Mononuclear cell (primary cell): Measurements from ENCODE around the gene CHRNA4. TPM values are rescaled to one million over a fixed set of nuclear protein-coding genes. Genes with fewer than 3 reads are reported as not detected.

Source experiments
- H3K27me3 ChIP-seq: 2 replicates; pipeline ENCODE4 v1.6.0; 2011; ENCODE audit warnings: low read length, control low read depth; ENCODE audit not compliant: insufficient read depth
- H3K4me1 ChIP-seq: 2 replicates; pipeline ENCODE4 v1.5.1; 2011; ENCODE audit warnings: mild to moderate bottlenecking, low read length, control low read depth; ENCODE audit not compliant: insufficient read depth
- H3K4me3 ChIP-seq: 2 replicates; pipeline ENCODE4 v1.5.1; 2011; ENCODE audit warnings: mild to moderate bottlenecking, low read length, moderate library complexity
- H3K9me3 ChIP-seq: 2 replicates; pipeline ENCODE4 v1.5.1; 2011; ENCODE audit warnings: low read depth, mild to moderate bottlenecking, control low read depth, low read length
- total RNA-seq: library from RNA; depleted of rRNA; stranded (reverse); fragments of >200 nt; gene quantifications from one replicate; pipeline ENCODE4 v1.2.3, GENCODE V29; 2012

The CHRNA4 gene
- total RNA-seq, 1 donor: not detected

GRCh38 chr20:63332488-63333240 is 28.5 kb downstream of the CHRNA4 start:
- H3K4me1 ChIP-seq: no peaks in the 10 kb centered on the region
- H3K9me3 ChIP-seq: no peaks in the 10 kb centered on the region

GRCh38 chr20:63331741-63332400 is 29.3 kb downstream of the CHRNA4 start:
- Histone ChIP-seq H3K27me3 (no peaks in the 10 kb centered on the region), H3K4me1 (no peaks in the 10 kb centered on the region), H3K9me3 (no peaks in the 10 kb centered on the region), H3K4me3 (no peak overlapping the region)

More at GRCh38 chr20:63332488-63333240, 28.5 kb downstream of the CHRNA4 start:
- Histone ChIP-seq H3K27me3 (no peaks in the 10 kb centered on the region), H3K4me3 (no peak overlapping the region)

- Histone ChIP-seq H3K27me3 (no peaks in the 10 kb centered on the region), H3K9me3 (no peaks in the 10 kb centered on the region), H3K4me1 (peaks cover 6% of the 10 kb centered on the region), H3K4me3 (no peak overlapping the region)
These were observed 30.2 kb downstream of the CHRNA4 start for GRCh38 chr20:63330940-63331339.

- Histone ChIP-seq H3K4me3 (no peak overlapping the region), H3K4me1 (peaks cover 6% of the 10 kb centered on the region), H3K27me3 (no peaks in the 10 kb centered on the region), H3K9me3 (no peaks in the 10 kb centered on the region)
These were observed 30.9 kb downstream of the CHRNA4 start for GRCh38 chr20:63330084-63330760.

GRCh38 chr20:63329331-63330083 is 31.6 kb downstream of the CHRNA4 start:
- H3K9me3 ChIP-seq: no peaks in the 10 kb centered on the region
- H3K4me1 ChIP-seq: peaks cover 6% of the 10 kb centered on the region
- no peaks in the 10 kb centered on the region for H3K27me3 ChIP-seq
- no peak overlapping the region for H3K4me3 ChIP-seq

- no peaks in the 10 kb centered on the region for H3K9me3 ChIP-seq
- H3K4me3 ChIP-seq: no peak overlapping the region
- H3K4me1 ChIP-seq: peaks cover 6% of the 10 kb centered on the region
- H3K27me3 ChIP-seq: no peaks in the 10 kb centered on the region
These were observed 32.4 kb downstream of the CHRNA4 start for GRCh38 chr20:63328718-63329275.

GRCh38 chr20:63328026-63328700 is 33.0 kb downstream of the CHRNA4 start:
- Histone ChIP-seq H3K9me3 (no peaks in the 10 kb centered on the region), H3K4me3 (no peak overlapping the region)

GRCh38 chr20:63327231-63327745 is 33.9 kb downstream of the CHRNA4 start:
- no peak overlapping the region for H3K4me3 ChIP-seq
- no peaks in the 10 kb centered on the region for H3K9me3 ChIP-seq
- H3K4me1 ChIP-seq: peaks cover 6% of the 10 kb centered on the region
- H3K27me3 ChIP-seq: no peaks in the 10 kb centered on the region

More at GRCh38 chr20:63328026-63328700, 33.0 kb downstream of the CHRNA4 start:
- Histone ChIP-seq H3K27me3 (no peaks in the 10 kb centered on the region), H3K4me1 (peaks cover 6% of the 10 kb centered on the region)

- Histone ChIP-seq H3K4me1 (peaks cover 6% of the 10 kb centered on the region), H3K4me3 (no peak overlapping the region), H3K27me3 (no peaks in the 10 kb centered on the region), H3K9me3 (no peaks in the 10 kb centered on the region)
These were observed 34.6 kb downstream of the CHRNA4 start for GRCh38 chr20:63326314-63327230.

GRCh38 chr20:63325554-63326313 is 35.4 kb downstream of the CHRNA4 start:
- H3K4me1 ChIP-seq: peaks cover 6% of the 10 kb centered on the region
- H3K27me3 ChIP-seq: no peaks in the 10 kb centered on the region
- H3K9me3 ChIP-seq: no peaks in the 10 kb centered on the region
- no peak overlapping the region for H3K4me3 ChIP-seq

- no peak overlapping the region for H3K4me3 ChIP-seq
- H3K4me1 ChIP-seq: peaks cover 6% of the 10 kb centered on the region
- H3K27me3 ChIP-seq: no peaks in the 10 kb centered on the region
- H3K9me3 ChIP-seq: no peaks in the 10 kb centered on the region
These were observed 36.1 kb downstream of the CHRNA4 start for GRCh38 chr20:63325021-63325471.

- no peaks in the 10 kb centered on the region for H3K9me3 ChIP-seq
- H3K27me3 ChIP-seq: no peaks in the 10 kb centered on the region
- H3K4me1 ChIP-seq: peaks cover 6% of the 10 kb centered on the region
- H3K4me3 ChIP-seq: no peak overlapping the region
These were observed 37.7 kb downstream of the CHRNA4 start for GRCh38 chr20:63323357-63323981.
